H9 (cell line): ENCODE data around the gene CARD11. TPM values are rescaled to one million over a fixed set of nuclear protein-coding genes. Genes with fewer than 3 reads are reported as not detected.

Source experiments
- DNase-seq: peaks from one replicate; pipeline ENCODE4 v3.0.0-alpha.2; 2017
- H2AFZ ChIP-seq: one replicate; pipeline ENCODE4 v1.6.1; 2013; ENCODE audit warnings: mild to moderate bottlenecking, low read length, control low read depth, moderate library complexity
- H2AK5ac ChIP-seq: 2 replicates; pipeline ENCODE4 v1.6.1; 2013; ENCODE audit warnings: low read length, control low read depth, mixed read lengths; ENCODE audit not compliant: insufficient read length
- H2BK120ac ChIP-seq: one replicate; pipeline ENCODE4 v1.6.1; 2013; ENCODE audit warnings: low read depth, mild to moderate bottlenecking, low read length, control low read depth, inconsistent platforms; ENCODE audit not compliant: poor library complexity, severe bottlenecking
- H2BK12ac ChIP-seq: 2 replicates; pipeline ENCODE4 v1.6.1; 2013; ENCODE audit warnings: low read length, control low read depth, mixed read lengths, low read depth; ENCODE audit not compliant: insufficient read length
- H2BK15ac ChIP-seq: 2 replicates; pipeline ENCODE4 v1.6.1; 2013; ENCODE audit warnings: low read depth, low read length, control low read depth
- H2BK20ac ChIP-seq: one replicate; pipeline ENCODE4 v1.6.1; 2013; ENCODE audit warnings: low read depth, mild to moderate bottlenecking, low read length, control low read depth, inconsistent platforms; ENCODE audit not compliant: poor library complexity, severe bottlenecking
- H2BK5ac ChIP-seq: 2 replicates; pipeline ENCODE4 v1.6.1; 2013; ENCODE audit warnings: low read length, control low read depth, mixed read lengths; ENCODE audit not compliant: insufficient read length
- H3K14ac ChIP-seq: 2 replicates; pipeline ENCODE4 v1.6.1; 2013; ENCODE audit warnings: low read length, control low read depth; ENCODE audit not compliant: insufficient read depth
- H3K18ac ChIP-seq: 2 replicates; pipeline ENCODE4 v1.6.1; 2013; ENCODE audit warnings: low read depth, mild to moderate bottlenecking, mixed read lengths, low read length, control low read depth; ENCODE audit not compliant: insufficient read length
- H3K23ac ChIP-seq: 2 replicates; pipeline ENCODE4 v1.6.1; 2013; ENCODE audit warnings: low read length, control low read depth, mixed read lengths, low read depth; ENCODE audit not compliant: insufficient read length
- H3K23me2 ChIP-seq: 2 replicates; pipeline ENCODE4 v1.6.1; 2013; ENCODE audit warnings: low read depth, mild to moderate bottlenecking, mixed read lengths, low read length, control low read depth; ENCODE audit not compliant: insufficient read length, poor library complexity, severe bottlenecking
- H3K27ac ChIP-seq: 2 replicates; pipeline ENCODE4 v1.5.1; 2013; ENCODE audit warnings: low read length, control low read depth, mixed read lengths, low read depth; ENCODE audit not compliant: insufficient read length
- H3K27me3 ChIP-seq: 2 replicates; pipeline ENCODE4 v1.6.1; 2013; ENCODE audit warnings: low read length, control low read depth, inconsistent platforms; ENCODE audit not compliant: insufficient read depth
- H3K4ac ChIP-seq: 2 replicates; pipeline ENCODE4 v1.6.1; 2013; ENCODE audit warnings: low read depth, mild to moderate bottlenecking, control low read depth, inconsistent platforms, low read length, moderate library complexity
- H3K4me1 ChIP-seq: 2 replicates; pipeline ENCODE4 v1.6.1; 2013; ENCODE audit warnings: low read length, control low read depth, inconsistent platforms; ENCODE audit not compliant: insufficient read depth
- H3K4me2 ChIP-seq: 2 replicates; pipeline ENCODE4 v1.6.1; 2013; ENCODE audit warnings: low read length, control low read depth, mixed read lengths; ENCODE audit not compliant: insufficient read length, insufficient read depth
- H3K56ac ChIP-seq: 2 replicates; pipeline ENCODE4 v1.6.1; 2013; ENCODE audit warnings: low read depth, mild to moderate bottlenecking, mixed read lengths, low read length, control low read depth; ENCODE audit not compliant: insufficient read length
- H3K79me1 ChIP-seq: 2 replicates; pipeline ENCODE4 v1.6.1; 2013; ENCODE audit warnings: low read depth, mild to moderate bottlenecking, moderate library complexity, low read length, control low read depth, inconsistent platforms; ENCODE audit not compliant: insufficient read depth, poor library complexity, severe bottlenecking
- H3K79me2 ChIP-seq: 2 replicates; pipeline ENCODE4 v1.6.1; 2013; ENCODE audit warnings: low read length, control low read depth, inconsistent platforms; ENCODE audit not compliant: insufficient read depth
- H3K9ac ChIP-seq: 2 replicates; pipeline ENCODE4 v1.6.1; 2013; ENCODE audit warnings: low read length, control low read depth, mixed read lengths; ENCODE audit not compliant: insufficient read length; ENCODE audit errors: extremely low read depth
- H3K9me3 ChIP-seq: one replicate; pipeline ENCODE4 v1.6.1; 2013; ENCODE audit warnings: low read depth, low read length, inconsistent platforms; ENCODE audit not compliant: control insufficient read depth
- H3T11ph ChIP-seq: one replicate; pipeline ENCODE4 v1.6.1; 2013; ENCODE audit warnings: mild to moderate bottlenecking, low read length, control low read depth, inconsistent platforms
- H4K20me1 ChIP-seq: one replicate; pipeline ENCODE4 v1.6.1; 2013; ENCODE audit not compliant: control insufficient read depth, insufficient read length, insufficient read depth
- H4K5ac ChIP-seq: 2 replicates; pipeline ENCODE4 v1.6.1; 2013; ENCODE audit warnings: low read depth, mild to moderate bottlenecking, mixed read lengths, low read length, control low read depth; ENCODE audit not compliant: insufficient read length
- H4K8ac ChIP-seq: replicated peaks from 2 replicates; pipeline ENCODE4 v1.6.1; 2013; ENCODE audit warnings: low read length, control low read depth, mixed read lengths, low read depth; ENCODE audit not compliant: insufficient read length
- H4K91ac ChIP-seq: 2 replicates; pipeline ENCODE4 v1.6.1; 2013; ENCODE audit warnings: low read depth, mild to moderate bottlenecking, moderate library complexity, mixed read lengths, low read length, control low read depth; ENCODE audit not compliant: insufficient read length
- H3K27ac Mint-ChIP-seq, 3 experiments: 2 replicates in 2 of 3; 3 replicates in 1 of 3; pipeline ENCODE4 v1.8.0; 2020 to 2021; ENCODE audit warnings: mixed read lengths in 3 of 3, mild to moderate bottlenecking in 1 of 3, moderate library complexity in 1 of 3
- H3K27me3 Mint-ChIP-seq: 2 replicates; pipeline ENCODE4 v1.8.0; 2021; ENCODE audit warnings: low read depth, mild to moderate bottlenecking, moderate library complexity, mixed read lengths
- H3K36me3 Mint-ChIP-seq, 3 experiments: 2 replicates in 2 of 3; 3 replicates in 1 of 3; pipeline ENCODE4 v1.8.0; 2020 to 2021; ENCODE audit warnings: low read depth in 3 of 3, mixed read lengths in 3 of 3; ENCODE audit not compliant: insufficient read depth in 1 of 3
- H3K4me1 Mint-ChIP-seq, 2 experiments: 2 replicates each; pipeline ENCODE4 v1.8.0; 2020; ENCODE audit warnings: mixed read lengths in 2 of 2
- H3K4me3 Mint-ChIP-seq, 2 experiments: 2 replicates in 1 of 2; 3 replicates in 1 of 2; pipeline ENCODE4 v1.8.0; 2020 to 2021; ENCODE audit warnings: mild to moderate bottlenecking in 2 of 2, mixed read lengths in 2 of 2, moderate library complexity in 1 of 2
- H3K9me3 Mint-ChIP-seq, 2 experiments: 2 replicates in 1 of 2; 3 replicates in 1 of 2; pipeline ENCODE4 v1.8.0; 2020; ENCODE audit warnings: mild to moderate bottlenecking in 2 of 2, mixed read lengths in 2 of 2, moderate library complexity in 1 of 2
- WGBS: extraction: QIAGEN DNeasy Blood & Tissue Kit; methylation state at CpG from one replicate; pipeline ENCODE4 v1.1.7; 2013; ENCODE audit warnings: missing lambda C conversion rate, low lambda C conversion rate, mixed read lengths; ENCODE audit not compliant: insufficient read length; ENCODE audit errors: extremely low coverage; 5-methylcytosine and 5-hydroxymethylcytosine counted together
- total RNA-seq: library from RNA; stranded (reverse); gene quantifications from 2 replicates; pipeline ENCODE4 v1.2.1, GENCODE V29; 2021
- TF ChIP-seq, protein P1 (sequence below): fragments of 200-600 bp; sonication (generic); conservative IDR thresholded peaks from 3 replicates; pipeline ENCODE4 v1.8.0; 2021; ENCODE audit warnings: antibody characterized with exemption, mild to moderate bottlenecking

Gene CARD11
- total RNA-seq, 1 experiment from 2014 or later = 20.0 TPM

DNA sequence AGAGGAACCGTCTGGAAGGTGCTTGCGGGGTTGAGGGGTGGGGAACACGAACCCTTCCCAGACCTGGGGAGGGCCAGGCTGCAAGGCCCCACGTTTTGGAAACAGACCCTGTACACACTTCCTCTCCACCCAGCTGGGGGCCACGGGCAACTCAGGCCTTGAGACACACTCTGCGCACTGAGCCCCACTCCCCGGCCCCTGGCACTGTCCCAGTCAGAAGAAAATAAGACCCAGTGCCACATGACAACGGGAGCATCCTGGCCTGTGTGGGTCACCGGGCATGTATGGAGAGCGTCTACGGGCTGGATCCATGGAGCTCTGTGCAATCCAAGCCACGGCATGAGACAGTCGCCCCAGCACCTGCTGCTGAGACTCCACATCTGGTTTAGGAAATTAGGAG is 63.7 kb downstream of the CARD11 start:
- H3K27ac Mint-ChIP-seq = peak overlapping the region in 2 of 3 experiments; percentile 12 to 73; a peak in 2 of 7 replicates
- no peak overlapping the region for H2BK20ac ChIP-seq
- H3K56ac ChIP-seq = no peak overlapping the region
- H3K4me2 ChIP-seq = no peak overlapping the region
- TF ChIP-seq, protein P1, sequence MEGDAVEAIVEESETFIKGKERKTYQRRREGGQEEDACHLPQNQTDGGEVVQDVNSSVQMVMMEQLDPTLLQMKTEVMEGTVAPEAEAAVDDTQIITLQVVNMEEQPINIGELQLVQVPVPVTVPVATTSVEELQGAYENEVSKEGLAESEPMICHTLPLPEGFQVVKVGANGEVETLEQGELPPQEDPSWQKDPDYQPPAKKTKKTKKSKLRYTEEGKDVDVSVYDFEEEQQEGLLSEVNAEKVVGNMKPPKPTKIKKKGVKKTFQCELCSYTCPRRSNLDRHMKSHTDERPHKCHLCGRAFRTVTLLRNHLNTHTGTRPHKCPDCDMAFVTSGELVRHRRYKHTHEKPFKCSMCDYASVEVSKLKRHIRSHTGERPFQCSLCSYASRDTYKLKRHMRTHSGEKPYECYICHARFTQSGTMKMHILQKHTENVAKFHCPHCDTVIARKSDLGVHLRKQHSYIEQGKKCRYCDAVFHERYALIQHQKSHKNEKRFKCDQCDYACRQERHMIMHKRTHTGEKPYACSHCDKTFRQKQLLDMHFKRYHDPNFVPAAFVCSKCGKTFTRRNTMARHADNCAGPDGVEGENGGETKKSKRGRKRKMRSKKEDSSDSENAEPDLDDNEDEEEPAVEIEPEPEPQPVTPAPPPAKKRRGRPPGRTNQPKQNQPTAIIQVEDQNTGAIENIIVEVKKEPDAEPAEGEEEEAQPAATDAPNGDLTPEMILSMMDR = no peak
- H2AK5ac ChIP-seq = no peak overlapping the region
- no peak overlapping the region for H2BK15ac ChIP-seq
- H3K18ac ChIP-seq = no peak overlapping the region
- H3K4me1 Mint-ChIP-seq = peaks cover 18 to 21% of the 10 kb centered on the region in 2 experiments
- no peak overlapping the region for H2BK5ac ChIP-seq
- H3K14ac ChIP-seq = no peak overlapping the region
- no peak overlapping the region for H2AFZ ChIP-seq
- WGBS = no CpG with 5 or more reads among the region's 13 CpGs
- no peak overlapping the region for H3K23ac ChIP-seq
- no peaks in the 10 kb centered on the region for H3K9me3 Mint-ChIP-seq
- no peaks in the 10 kb centered on the region for H3K23me2 ChIP-seq
- no peak overlapping the region for H4K8ac ChIP-seq
- no peak overlapping the region for H4K91ac ChIP-seq
- no peaks in the 10 kb centered on the region for H3K79me2 ChIP-seq
- no peak overlapping the region for H3K4me3 Mint-ChIP-seq
- DNase-seq = no peak
- H2BK120ac ChIP-seq = no peak overlapping the region
- H3K4me1 ChIP-seq = no peaks in the 10 kb centered on the region; the same call in 1 of the 2 replicates
- no peaks in the 10 kb centered on the region; a peak in 1 of 7 replicates for H3K36me3 Mint-ChIP-seq
- H2BK12ac ChIP-seq = no peak overlapping the region
- no peaks in the 10 kb centered on the region for H3K9me3 ChIP-seq
- no peak overlapping the region for H3K4ac ChIP-seq
- H3K27me3 Mint-ChIP-seq = peaks cover 1% of the 10 kb centered on the region; the same call in 1 of the 2 replicates
- no peak overlapping the region for H3T11ph ChIP-seq
- H4K5ac ChIP-seq = no peak overlapping the region
- H3K79me1 ChIP-seq = no peaks in the 10 kb centered on the region
- H3K9ac ChIP-seq = no peak overlapping the region
- no peaks in the 10 kb centered on the region for H3K27me3 ChIP-seq
- no peaks in the 10 kb centered on the region for H4K20me1 ChIP-seq
- H3K27ac ChIP-seq = no peak overlapping the region
